HL-60/S4 treated with retinoic acid at 250 ng/mL for 4 days and 3 days (cell line): ENCODE measurements around the gene MTX1.
"Not testable (repeated sequence)": the region's sequence is repeated elsewhere in the genome, so short reads cannot be mapped to it uniquely, and the experiment has no call there.

Experiments
- in situ Hi-C: fragments of 300-500 bp; cut with MboI; formaldehyde crosslinking; loops from 2 replicates; pipeline ENCODE4 v1.7.0; 2022; ENCODE audit warnings: low sequenced_read_pairs

Gene MTX1

GRCh38 chr1:155205035-155205434, 3.5 kb upstream of the MTX1 start:
- in situ Hi-C loops, result no loop called here

GRCh38 chr1:155205969-155206593, 2.4 kb upstream of the MTX1 start:
- in situ Hi-C loops, result no loop called here

GRCh38 chr1:155206891-155207805, 1.3 kb upstream of the MTX1 start:
- in situ Hi-C loops, result no loop called here

GRCh38 chr1:155207806-155208540, 522 bp upstream of the MTX1 start, which contains the start of gene THBS3:
Gene THBS3, minus strand, starts transcription at chr1:155207897. Its CDS starts 21 bp downstream, at chr1:155207876.
- in situ Hi-C loops, result no loop called here

GRCh38 chr1:155209312-155209721, 822 bp downstream of the MTX1 start:
- in situ Hi-C loops, result no loop called here

GRCh38 chr1:155210314-155211104, 2.0 kb downstream of the MTX1 start:
- in situ Hi-C loops, result no loop called here

- in situ Hi-C loops, result not testable (repeated sequence)
These were observed 3.0 kb downstream of the MTX1 start for GRCh38 chr1:155211381-155212050.

GRCh38 chr1:155212051-155212440, 3.6 kb downstream of the MTX1 start:
- in situ Hi-C loops, result not testable (repeated sequence)

- in situ Hi-C loops, result not testable (repeated sequence)
These were observed 6.2 kb downstream of the MTX1 start for GRCh38 chr1:155214702-155215101.

GRCh38 chr1:155218854-155219591, 10.5 kb downstream of the MTX1 start:
- in situ Hi-C loops, result no loop called here

GRCh38 chr1:155219592-155220031, 11.1 kb downstream of the MTX1 start:
- in situ Hi-C loops, result no loop called here

GRCh38 chr1:155220211-155220965, 11.9 kb downstream of the MTX1 start:
- in situ Hi-C loops, result not testable (repeated sequence)

- in situ Hi-C loops, result no loop called here
These were observed 14.6 kb downstream of the MTX1 start for GRCh38 chr1:155223047-155223446.

GRCh38 chr1:155225404-155225759, 16.9 kb downstream of the MTX1 start:
- in situ Hi-C loops, result not testable (repeated sequence)

GRCh38 chr1:155226188-155226909, 17.9 kb downstream of the MTX1 start:
- in situ Hi-C loops, result no loop called here

GRCh38 chr1:155226910-155227260, 18.4 kb downstream of the MTX1 start:
- in situ Hi-C loops, result no loop called here

GRCh38 chr1:155227261-155228095, 19.0 kb downstream of the MTX1 start:
- in situ Hi-C loops, result no loop called here
